HepG2 (cell line): Measurements from ENCODE around the gene COL8A1. TPM values are rescaled to one million over a fixed set of nuclear protein-coding genes. Genes with fewer than 3 reads are reported as not detected.

ENCODE experiments used
- ATAC-seq: fragments of 200-7000 bp; cut with Tn5 transposase; 3 replicates; pipeline ENCODE4 v1.9.1; 2020; ENCODE audit warnings: mild to moderate bottlenecking, moderate library complexity
- BruUV-seq: library from RNA; stranded (reverse); fragments of 400-500 nt; replicated peaks from 2 replicates; lab custom pipeline; 2021; lab: Mats Ljungman, UMichigan
- CTCF ChIA-PET: fragments of 300-600 bp; formaldehyde crosslinking; extraction: SDS; loops from one replicate; lab custom pipeline; 2021; ENCODE audit warnings: low total read pairs, inconsistent platforms, low intra/inter-chr PET ratio; lab: Yijun Ruan, JAX
- POLR2A ChIA-PET: fragments of 350-600 bp; sonication (Branson Sonifier 250); formaldehyde crosslinking; loops from one replicate; lab custom pipeline; 2020; ENCODE audit warnings: antibody characterized with exemption, inconsistent platforms; lab: Yijun Ruan, JAX
- DNase-seq: peaks from one replicate; pipeline ENCODE4 v3.0.0-alpha.2; 2015; ENCODE audit warnings: low spot score
- FAIRE-seq: peaks from 3 replicates; lab custom pipeline; 2011; peaks lifted over from hg19 to GRCh38; lab: Jason Lieb, UNC
- H2AFZ ChIP-seq: one replicate; pipeline ENCODE4 v1.6.1; 2011; ENCODE audit warnings: low read length, inconsistent platforms
- H3K27ac ChIP-seq: fragments of 300-600 bp; 3 replicates; pipeline ENCODE4 v1.8.0; 2011; ENCODE audit warnings: mixed run types, mild to moderate bottlenecking, mixed read lengths, low read length, inconsistent platforms; ENCODE audit not compliant: insufficient read depth; ENCODE audit errors: extremely low read length
- H3K27me3 ChIP-seq, 2 experiments: fragments of 200-600 bp in 1 of 2; 2 replicates in 1 of 2; 3 replicates in 1 of 2; pipeline versions ENCODE4 v1.6.0 to v1.8.0; 2011; ENCODE audit warnings: low read length in 2 of 2, mild to moderate bottlenecking in 2 of 2, moderate library complexity in 2 of 2, inconsistent platforms in 1 of 2; ENCODE audit not compliant: insufficient read depth in 2 of 2, control insufficient read depth in 1 of 2
- H3K36me3 ChIP-seq, 2 experiments: fragments of 200-600 bp in 1 of 2; replicated peaks in 1 of 2; 2 replicates in 1 of 2; 3 replicates in 1 of 2; pipeline versions ENCODE4 v1.5.1 to v1.8.0; 2011; ENCODE audit warnings: low read length in 2 of 2, inconsistent platforms in 1 of 2; ENCODE audit not compliant: insufficient read depth in 2 of 2, control insufficient read depth in 1 of 2
- H3K4me1 ChIP-seq: 2 replicates; pipeline ENCODE4 v1.5.1; 2012; ENCODE audit warnings: low read length, inconsistent platforms; ENCODE audit not compliant: insufficient read depth
- H3K4me2 ChIP-seq: 2 replicates; pipeline ENCODE4 v1.6.0; 2011; ENCODE audit warnings: low read depth, low read length, inconsistent platforms
- H3K4me3 ChIP-seq, 3 experiments: fragments of 200-600 bp in 1 of 3; sonication (generic), shearing (Covaris generic) in 1 of 3; replicated peaks in 1 of 3; 2 replicates each; pipeline ENCODE4 v1.5.1; 2011 to 2016; ENCODE audit warnings: low read length in 3 of 3, inconsistent platforms in 2 of 3, low read depth in 2 of 3, mild to moderate bottlenecking in 2 of 3, control low read depth in 1 of 3, mixed read lengths in 1 of 3; ENCODE audit not compliant: insufficient read depth in 1 of 3
- H3K79me2 ChIP-seq: one replicate; pipeline ENCODE4 v1.6.1; 2011; ENCODE audit warnings: low read length, inconsistent platforms; ENCODE audit not compliant: insufficient read depth
- H3K9ac ChIP-seq: 2 replicates; pipeline ENCODE4 v1.6.0; 2011; ENCODE audit warnings: mild to moderate bottlenecking, low read depth, low read length, inconsistent platforms; ENCODE audit not compliant: insufficient read depth
- H3K9me3 ChIP-seq: 2 replicates; pipeline ENCODE4 v1.5.1; 2012; ENCODE audit warnings: mild to moderate bottlenecking, low read length
- H4K20me1 ChIP-seq: 2 replicates; pipeline ENCODE4 v1.6.0; 2011; ENCODE audit warnings: inconsistent platforms, mild to moderate bottlenecking, low read length, moderate library complexity; ENCODE audit not compliant: insufficient read depth
- ARNT2 ChIP-seq: sonication (generic); formaldehyde crosslinking; IDR thresholded peaks from 2 replicates; pipeline ENCODE4 v1.8.0; 2022; ENCODE audit warnings: mild to moderate bottlenecking, low read depth, missing genetic modification reagents, moderate library complexity
- EEA1 ChIP-seq: sonication (generic); formaldehyde crosslinking; IDR thresholded peaks from 2 replicates; pipeline ENCODE4 v1.5.1; 2020; ENCODE audit warnings: mild to moderate bottlenecking, missing genetic modification reagents, borderline replicate concordance
- EHMT2 ChIP-seq: fragments of 200-600 bp; sonication (generic); IDR thresholded peaks from 2 replicates; pipeline ENCODE4 v1.7.0; 2017; ENCODE audit warnings: antibody characterized with exemption, low read depth, low read length, borderline replicate concordance
- NFRKB ChIP-seq: fragments of 450-650 bp; IDR thresholded peaks from 2 replicates; pipeline ENCODE4 v1.6.1; 2017
- NPAS2 ChIP-seq: sonication (generic); formaldehyde crosslinking; IDR thresholded peaks from 2 replicates; pipeline ENCODE4 v1.8.0; 2022; ENCODE audit warnings: mild to moderate bottlenecking, missing genetic modification reagents, borderline replicate concordance
- NRL ChIP-seq: sonication (generic); formaldehyde crosslinking; IDR thresholded peaks from 2 replicates; pipeline ENCODE4 v1.5.0; 2020; ENCODE audit warnings: missing genetic modification reagents, mild to moderate bottlenecking, moderate library complexity, borderline replicate concordance
- POLR2A ChIP-seq, 2 experiments: IDR thresholded peaks; 2 replicates each; pipeline ENCODE4 v1.6.1; 2011; ENCODE audit warnings: low read depth in 2 of 2, low read length in 2 of 2, mild to moderate bottlenecking in 1 of 2, moderate library complexity in 1 of 2; ENCODE audit not compliant: insufficient read depth in 1 of 2
- RXRB ChIP-seq: IDR thresholded peaks from 2 replicates; pipeline ENCODE4 v1.6.1; 2016; ENCODE audit warnings: borderline replicate concordance, missing genetic modification reagents, missing compliant biosample characterization
- TAF15 ChIP-seq: fragments of 200-400 bp; formaldehyde crosslinking; IDR thresholded peaks from one replicate; pipeline ENCODE4 v1.6.1; 2018; ENCODE audit warnings: mild to moderate bottlenecking, low read depth, low read length; ENCODE audit not compliant: poor library complexity, severe bottlenecking
- ZEB1 ChIP-seq: IDR thresholded peaks from 2 replicates; pipeline ENCODE4 v1.6.1; 2012; ENCODE audit warnings: mild to moderate bottlenecking, low read depth, inconsistent platforms; ENCODE audit not compliant: insufficient replicate concordance
- ZNF251 ChIP-seq: sonication (generic); formaldehyde crosslinking; IDR thresholded peaks from 2 replicates; pipeline ENCODE4 v1.9.0; 2021; ENCODE audit warnings: mild to moderate bottlenecking, missing genetic modification reagents
- ZNF749 ChIP-seq: sonication (generic); formaldehyde crosslinking; IDR thresholded peaks from 2 replicates; pipeline ENCODE4 v1.8.0; 2022; ENCODE audit warnings: mild to moderate bottlenecking, missing genetic modification reagents, moderate library complexity, borderline replicate concordance
- ZNF761 ChIP-seq: sonication (generic); formaldehyde crosslinking; conservative IDR thresholded peaks from 2 replicates; pipeline ENCODE4 v1.4.0; 2020; ENCODE audit warnings: mild to moderate bottlenecking, missing genetic modification reagents
- WGBS: methylation state at CpG from one replicate; pipeline ENCODE4 v1.1.6; 2017; ENCODE audit warnings: low lambda C conversion rate; 5-methylcytosine and 5-hydroxymethylcytosine counted together
- in situ Hi-C: cut with HindIII; loops from 2 replicates; pipeline ENCODE4 v1.10.0; 2017; ENCODE audit warnings: low pct_unique_long_range_greater_than_20kb; ENCODE audit not compliant: extremely low pct_ligation_motif_present
- intact Hi-C: fragments of 100-400 bp; cut with micrococcal nuclease; formaldehyde crosslinking; loops from one replicate; pipeline ENCODE4 v1.10.0; 2022; ENCODE audit not compliant: unreplicated experiment
- polyA plus RNA-seq, 8 experiments: library from polyadenylated mRNA; depleted of rRNA in 3 of 8; stranded (reverse) in 7 of 8; unstranded in 1 of 8; fragments of >200 nt; fragmentation: Illumina TruSeq in 4 of 8; extraction: Trizol in 4 of 8; gene quantifications; 2 replicates each; pipeline versions ENCODE4 v1.2.1 to v1.2.3, GENCODE V29; 2011 to 2016; ENCODE audit warnings: low read depth in 4 of 8, missing spikeins in 1 of 8, mixed read lengths in 1 of 8; ENCODE audit not compliant: insufficient read depth in 1 of 8
- total RNA-seq, 5 experiments: library from RNA; depleted of rRNA; stranded (reverse); fragments of >200 nt; fragmentation: Illumina TruSeq; extraction: Trizol; gene quantifications; 2 replicates each; pipeline ENCODE4 v1.2.3, GENCODE V29; 2016; ENCODE audit warnings: low read depth in 1 of 5
- TF ChIP-seq, protein P1 (sequence below): sonication (generic); formaldehyde crosslinking; IDR thresholded peaks from 2 replicates; pipeline ENCODE4 v1.4.0; 2020; ENCODE audit warnings: mild to moderate bottlenecking, missing genetic modification reagents, borderline replicate concordance
- TF ChIP-seq, protein P2 (sequence below): sonication (generic); formaldehyde crosslinking; IDR thresholded peaks from 2 replicates; pipeline ENCODE4 v1.8.0; 2022; ENCODE audit warnings: mild to moderate bottlenecking, missing genetic modification reagents, borderline replicate concordance
- TF ChIP-seq, protein P3 (sequence below): sonication (generic); formaldehyde crosslinking; IDR thresholded peaks from 2 replicates; pipeline ENCODE4 v1.5.1; 2020; ENCODE audit warnings: missing genetic modification reagents, mild to moderate bottlenecking, borderline replicate concordance
- TF ChIP-seq, protein P4 (sequence below): sonication (generic); formaldehyde crosslinking; IDR thresholded peaks from 2 replicates; pipeline ENCODE4 v1.5.0; 2020; ENCODE audit warnings: missing genetic modification reagents, mild to moderate bottlenecking, borderline replicate concordance

The COL8A1 gene
- total and polyA plus RNA-seq, 2 of the 13 experiments (the other 11 are each of a cell fraction or from before 2014, with no cell fraction given) = not detected

DNA sequence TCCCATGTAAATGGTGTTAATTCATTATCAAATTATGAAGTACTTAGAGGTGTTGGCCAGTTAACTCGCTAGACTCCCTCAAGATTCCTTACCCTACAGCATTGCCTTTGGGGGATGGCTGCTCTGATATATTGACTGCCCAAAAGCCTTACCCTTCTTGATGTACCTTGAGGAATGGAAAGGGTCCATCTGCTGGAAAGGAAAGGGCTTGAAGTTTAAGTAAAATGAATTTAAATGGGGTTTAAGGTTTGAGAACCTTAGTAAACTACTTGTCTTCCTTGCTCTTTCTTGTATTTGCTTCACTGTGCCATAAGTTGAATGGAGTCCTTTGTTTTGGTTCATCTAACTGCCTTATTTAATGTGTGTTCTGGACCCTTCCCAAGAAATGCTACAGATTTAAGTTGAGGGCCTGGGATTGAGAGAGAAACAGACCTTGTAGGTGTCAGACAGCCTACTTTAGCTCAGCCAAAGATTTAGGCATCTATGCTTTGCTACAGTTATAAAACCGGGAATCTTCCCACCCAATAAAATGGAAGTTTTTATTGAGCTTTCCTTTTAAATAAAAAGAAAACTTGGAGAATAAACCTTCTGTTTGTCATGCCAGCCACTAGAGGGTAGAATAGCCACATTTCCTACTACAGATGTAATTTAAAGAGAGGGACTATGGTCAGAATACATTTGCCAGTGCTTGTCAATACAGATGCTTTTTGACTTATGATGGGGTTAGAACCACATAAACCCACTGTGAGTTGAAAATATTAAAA, 204.6 kb downstream of the COL8A1 start:
- Histone ChIP-seq H3K27me3 (no peaks in the 10 kb centered on the region), H3K4me3 (no peak overlapping the region), H2AFZ (no peak overlapping the region), H3K27ac (no peak overlapping the region), H3K4me2 (no peak overlapping the region), H3K9ac (no peak overlapping the region), H3K9me3 (no peaks in the 10 kb centered on the region), H4K20me1 (peaks cover 8% of the 10 kb centered on the region), H3K4me1 (peaks cover 37% of the 10 kb centered on the region), H3K36me3 (peaks cover 0 to under 1% of the 10 kb centered on the region in 2 experiments; a peak in 2 of 5 replicates), H3K79me2 (peaks cover 11% of the 10 kb centered on the region)
- WGBS = 49% methylated on average over 2 of the region's 2 CpGs
- BruUV-seq = no TSS peak
- POLR2A ChIA-PET = interaction anchor here (1.0 to 2.2 kb wide), 5 partner anchors 77 to 418 kb away, joined by 3 to 12 read pairs (median 5); partner anchors contain the start of gene TBC1D23
- intact Hi-C loops = loop anchor here (1.0 to 2.0 kb wide), 2 partner anchors 226 to 411 kb away; no protein-coding TSS in a partner anchor
- FAIRE-seq (no peak), ATAC-seq (peak; percentile 80), DNase-seq (peak; percentile 38)
- CTCF ChIA-PET = interaction anchor here (2.8 kb wide), 1 partner anchor 411 kb away, joined by 17 read pairs; no protein-coding TSS in a partner anchor
- in situ Hi-C loops = loop anchor here (5.0 to 25.0 kb wide), 2 partner anchors 409 to 744 kb away; no protein-coding TSS in a partner anchor
- TF ChIP-seq NFRKB (no peak), TAF15 (no peak), ZNF251 (no peak), NPAS2 (CRISPR knock-in tag) (no peak), ZEB1 (no peak), RXRB (CRISPR knock-in tag) (0 out of 2 replicates have a peak, but pooled peaks have one; percentile 6), POLR2A (IDR thresholded peaks at IDR 0.05; ENCODE audit: insufficient read depth in 1 of 2, low read depth in 2 of 2, low read length in 2 of 2) (no peak), NRL (no peak), ZNF761 (no peak), ZNF749 (CRISPR knock-in tag) (no peak), EEA1 (no peak), ARNT2 (CRISPR knock-in tag) (no peak), EHMT2 (no peak)
- TF ChIP-seq, protein P1, sequence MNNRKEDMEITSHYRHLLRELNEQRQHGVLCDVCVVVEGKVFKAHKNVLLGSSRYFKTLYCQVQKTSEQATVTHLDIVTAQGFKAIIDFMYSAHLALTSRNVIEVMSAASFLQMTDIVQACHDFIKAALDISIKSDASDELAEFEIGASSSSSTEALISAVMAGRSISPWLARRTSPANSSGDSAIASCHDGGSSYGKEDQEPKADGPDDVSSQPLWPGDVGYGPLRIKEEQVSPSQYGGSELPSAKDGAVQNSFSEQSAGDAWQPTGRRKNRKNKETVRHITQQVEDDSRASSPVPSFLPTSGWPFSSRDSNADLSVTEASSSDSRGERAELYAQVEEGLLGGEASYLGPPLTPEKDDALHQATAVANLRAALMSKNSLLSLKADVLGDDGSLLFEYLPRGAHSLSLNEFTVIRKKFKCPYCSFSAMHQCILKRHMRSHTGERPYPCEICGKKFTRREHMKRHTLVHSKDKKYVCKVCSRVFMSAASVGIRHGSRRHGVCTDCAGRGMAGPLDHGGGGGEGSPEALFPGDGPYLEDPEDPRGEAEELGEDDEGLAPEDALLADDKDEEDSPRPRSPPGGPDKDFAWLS = no peak
- TF ChIP-seq, protein P2, sequence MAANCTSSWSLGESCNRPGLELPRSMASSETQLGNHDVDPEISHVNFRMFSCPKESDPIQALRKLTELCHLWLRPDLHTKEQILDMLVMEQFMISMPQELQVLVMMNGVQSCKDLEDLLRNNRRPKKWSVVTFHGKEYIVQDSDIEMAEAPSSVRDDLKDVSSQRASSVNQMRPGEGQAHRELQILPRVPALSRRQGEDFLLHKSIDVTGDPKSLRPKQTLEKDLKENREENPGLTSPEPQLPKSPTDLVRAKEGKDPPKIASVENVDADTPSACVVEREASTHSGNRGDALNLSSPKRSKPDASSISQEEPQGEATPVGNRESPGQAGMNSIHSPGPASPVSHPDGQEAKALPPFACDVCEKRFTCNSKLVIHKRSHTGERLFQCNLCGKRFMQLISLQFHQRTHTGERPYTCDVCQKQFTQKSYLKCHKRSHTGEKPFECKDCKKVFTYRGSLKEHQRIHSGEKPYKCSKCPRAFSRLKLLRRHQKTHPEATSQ (CRISPR knock-in tag) = no peak
- TF ChIP-seq, protein P3, sequence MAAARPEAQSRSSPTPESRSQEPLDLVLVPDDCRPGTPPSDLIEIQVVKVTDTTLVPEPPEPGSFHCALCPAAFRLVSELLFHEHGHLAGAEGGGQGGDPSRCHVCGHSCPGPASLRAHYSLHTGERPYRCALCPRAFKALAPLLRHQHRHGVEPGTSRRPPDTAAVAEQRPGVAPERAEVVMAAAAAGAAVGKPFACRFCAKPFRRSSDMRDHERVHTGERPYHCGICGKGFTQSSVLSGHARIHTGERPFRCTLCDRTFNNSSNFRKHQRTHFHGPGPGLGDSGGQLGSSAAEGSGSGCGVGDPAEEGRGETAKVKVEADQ (CRISPR knock-in tag) = no peak
- TF ChIP-seq, protein P4, sequence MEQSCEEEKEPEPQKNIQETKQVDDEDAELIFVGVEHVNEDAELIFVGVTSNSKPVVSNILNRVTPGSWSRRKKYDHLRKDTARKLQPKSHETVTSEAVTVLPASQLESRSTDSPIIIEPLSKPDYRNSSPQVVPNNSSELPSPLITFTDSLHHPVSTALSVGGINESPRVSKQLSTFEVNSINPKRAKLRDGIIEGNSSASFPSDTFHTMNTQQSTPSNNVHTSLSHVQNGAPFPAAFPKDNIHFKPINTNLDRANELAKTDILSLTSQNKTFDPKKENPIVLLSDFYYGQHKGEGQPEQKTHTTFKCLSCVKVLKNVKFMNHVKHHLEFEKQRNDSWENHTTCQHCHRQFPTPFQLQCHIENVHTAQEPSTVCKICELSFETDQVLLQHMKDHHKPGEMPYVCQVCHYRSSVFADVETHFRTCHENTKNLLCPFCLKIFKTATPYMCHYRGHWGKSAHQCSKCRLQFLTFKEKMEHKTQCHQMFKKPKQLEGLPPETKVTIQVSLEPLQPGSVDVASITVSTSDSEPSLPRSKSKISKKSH = no peak
